Lung (tissue), 12 donors: ENCODE measurements around the gene P2RY4. TPM values are rescaled to one million over a fixed set of nuclear protein-coding genes. Genes with fewer than 3 reads are reported as not detected.

ENCODE experiments used
- ATAC-seq: fragments of 200-7000 bp; cut with Tn5 transposase; one replicate; pipeline ENCODE4 v1.9.1; 2020; ENCODE audit warnings: moderate number of reproducible peaks; ENCODE audit not compliant: insufficient read depth, low FRiP score
- DNase-seq, 3 donors: peaks; one replicate each; pipeline ENCODE4 v3.0.0-alpha.2; 2013 to 2017
- H3K27ac ChIP-seq, 2 donors: one replicate each; pipeline ENCODE4 v1.5.1; 2013; ENCODE audit warnings: mild to moderate bottlenecking in 2 of 2, moderate library complexity in 2 of 2, control low read depth in 1 of 2, inconsistent platforms in 1 of 2, low read depth in 1 of 2, low read length in 1 of 2
- H3K27me3 ChIP-seq, 3 donors: one replicate each; pipeline ENCODE4 v1.5.1; 2013; ENCODE audit warnings: low read length in 2 of 3; ENCODE audit not compliant: control insufficient read depth in 3 of 3, insufficient read depth in 3 of 3
- H3K36me3 ChIP-seq, 4 donors: one replicate each; pipeline ENCODE4 v1.5.1; 2013; ENCODE audit warnings: low read length in 4 of 4, mild to moderate bottlenecking in 1 of 4, moderate library complexity in 1 of 4; ENCODE audit not compliant: control insufficient read depth in 4 of 4, insufficient read depth in 4 of 4
- H3K4me1 ChIP-seq, 5 donors: one replicate each; pipeline ENCODE4 v1.5.1; 2013; ENCODE audit warnings: low read length in 5 of 5, mild to moderate bottlenecking in 2 of 5, moderate library complexity in 1 of 5; ENCODE audit not compliant: control insufficient read depth in 5 of 5, insufficient read depth in 5 of 5
- H3K4me3 ChIP-seq: one replicate; pipeline ENCODE4 v1.5.1; 2013; ENCODE audit warnings: mild to moderate bottlenecking, control low read depth, moderate library complexity
- H3K9ac ChIP-seq, 2 donors: one replicate each; pipeline ENCODE4 v1.5.1; 2013; ENCODE audit warnings: low read length in 2 of 2, control low read depth in 1 of 2; ENCODE audit not compliant: insufficient read depth in 1 of 2
- H3K9me3 ChIP-seq, 4 donors: one replicate each; pipeline ENCODE4 v1.5.1; 2013; ENCODE audit warnings: low read length in 3 of 4, mild to moderate bottlenecking in 1 of 4, moderate library complexity in 1 of 4; ENCODE audit not compliant: control insufficient read depth in 4 of 4, insufficient read depth in 3 of 4
- WGBS, 2 donors: extraction: QIAGEN DNeasy Blood & Tissue Kit; methylation state at CpG; one replicate each; pipeline ENCODE4 v1.1.7; 2013; 5-methylcytosine and 5-hydroxymethylcytosine counted together
- polyA plus RNA-seq, 2 donors: library from polyadenylated mRNA; stranded (reverse); fragments of 200-250 nt; gene quantifications; one replicate each; pipeline ENCODE4 v1.2.1, GENCODE V29; 2013
- total RNA-seq, 2 donors: library from RNA; depleted of rRNA in 1 of 2; stranded (reverse); fragments of >200 nt in 1 of 2; gene quantifications; one replicate each; pipeline ENCODE4 v1.2.1, GENCODE V29; 2014 to 2021
- TF ChIP-seq, protein P1 (sequence below): IDR thresholded peaks from 2 replicates; pipeline ENCODE4 v1.5.1; 2012; ENCODE audit warnings: mild to moderate bottlenecking; ENCODE audit errors: control extremely low read depth, extremely low read depth
- donor health status: control.
- donor health status: control.
- donor health status: Bipolar disorder and iron deficiency.
- donor health status: healthy.
- donor health status: DM: yes; HTN: yes; CAD: no.

The P2RY4 gene
- total and polyA plus RNA-seq, 4 donors, result 0.06 to 1.3 (median 0.22) TPM

DNA sequence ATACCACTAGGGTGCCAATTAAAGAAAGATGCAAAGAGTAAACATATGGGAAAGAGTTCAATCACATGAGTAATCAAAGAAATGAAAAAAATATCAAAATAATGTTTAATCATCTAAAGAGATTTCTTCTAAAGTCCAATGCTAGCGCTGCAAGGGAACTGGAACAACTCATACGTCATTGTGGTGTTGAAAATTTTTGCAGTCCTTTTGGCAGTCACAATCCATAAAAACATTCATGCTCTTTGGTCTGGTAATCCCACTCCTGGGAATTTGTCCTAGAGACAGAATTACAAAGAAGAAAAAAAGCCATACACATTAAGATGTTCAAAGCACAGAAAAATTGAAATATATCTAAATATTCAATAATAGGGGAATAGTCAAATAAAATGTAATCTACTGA, 4.6 kb downstream of the P2RY4 start:
- no peak overlapping the region for H3K4me3 ChIP-seq
- TF ChIP-seq, protein P1, sequence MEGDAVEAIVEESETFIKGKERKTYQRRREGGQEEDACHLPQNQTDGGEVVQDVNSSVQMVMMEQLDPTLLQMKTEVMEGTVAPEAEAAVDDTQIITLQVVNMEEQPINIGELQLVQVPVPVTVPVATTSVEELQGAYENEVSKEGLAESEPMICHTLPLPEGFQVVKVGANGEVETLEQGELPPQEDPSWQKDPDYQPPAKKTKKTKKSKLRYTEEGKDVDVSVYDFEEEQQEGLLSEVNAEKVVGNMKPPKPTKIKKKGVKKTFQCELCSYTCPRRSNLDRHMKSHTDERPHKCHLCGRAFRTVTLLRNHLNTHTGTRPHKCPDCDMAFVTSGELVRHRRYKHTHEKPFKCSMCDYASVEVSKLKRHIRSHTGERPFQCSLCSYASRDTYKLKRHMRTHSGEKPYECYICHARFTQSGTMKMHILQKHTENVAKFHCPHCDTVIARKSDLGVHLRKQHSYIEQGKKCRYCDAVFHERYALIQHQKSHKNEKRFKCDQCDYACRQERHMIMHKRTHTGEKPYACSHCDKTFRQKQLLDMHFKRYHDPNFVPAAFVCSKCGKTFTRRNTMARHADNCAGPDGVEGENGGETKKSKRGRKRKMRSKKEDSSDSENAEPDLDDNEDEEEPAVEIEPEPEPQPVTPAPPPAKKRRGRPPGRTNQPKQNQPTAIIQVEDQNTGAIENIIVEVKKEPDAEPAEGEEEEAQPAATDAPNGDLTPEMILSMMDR, result no peak
- peaks cover 0 to 2% (median 0%) of the 10 kb centered on the region in 4 donors for H3K36me3 ChIP-seq
- no peaks in the 10 kb centered on the region for H3K4me1 ChIP-seq
- no peak for DNase-seq
- H3K27ac ChIP-seq, result no peak overlapping the region
- ATAC-seq, result no peak
- peaks cover 0 to 2% (median 0%) of the 10 kb centered on the region in 4 donors for H3K9me3 ChIP-seq
- no peaks in the 10 kb centered on the region for H3K27me3 ChIP-seq
- H3K9ac ChIP-seq, result no peak overlapping the region
- WGBS, 2 donors, result 76 to 90% methylated on average over 2 of the region's 2 CpGs

DNA sequence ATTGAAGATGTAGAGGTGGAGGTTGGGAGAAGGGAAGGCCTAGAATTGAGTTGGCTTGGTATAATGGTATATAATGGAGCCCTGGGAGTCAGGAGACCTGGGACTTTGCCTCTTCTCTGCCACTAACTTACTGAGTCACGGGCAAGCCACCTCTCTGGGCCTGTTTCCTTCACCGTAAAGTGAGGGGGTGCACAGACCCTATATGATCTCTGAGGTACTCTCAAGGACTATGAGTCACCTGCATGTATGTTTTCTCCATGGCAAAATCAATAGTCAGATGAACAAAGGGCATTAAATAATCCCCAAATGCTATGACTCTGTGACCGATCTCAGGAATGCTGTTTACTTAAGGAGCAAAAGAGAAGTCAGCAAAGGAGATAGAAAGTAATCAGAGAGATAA, 5.1 kb downstream of the P2RY4 start:
- DNase-seq, result no peak
- H3K36me3 ChIP-seq, result peaks cover 0 to 2% (median 0%) of the 10 kb centered on the region in 4 donors
- H3K27ac ChIP-seq, result no peak overlapping the region
- H3K27me3 ChIP-seq, result no peaks in the 10 kb centered on the region
- TF ChIP-seq, protein P1, result no peak
- H3K4me1 ChIP-seq, result no peaks in the 10 kb centered on the region
- H3K9me3 ChIP-seq, result peaks cover 0 to under 1% (median 0%) of the 10 kb centered on the region in 4 donors
- H3K4me3 ChIP-seq, result no peak overlapping the region
- 88 to 93% methylated on average over 3 of the region's 3 CpGs for WGBS, 2 donors
- no peak for ATAC-seq
- H3K9ac ChIP-seq, result no peak overlapping the region

DNA sequence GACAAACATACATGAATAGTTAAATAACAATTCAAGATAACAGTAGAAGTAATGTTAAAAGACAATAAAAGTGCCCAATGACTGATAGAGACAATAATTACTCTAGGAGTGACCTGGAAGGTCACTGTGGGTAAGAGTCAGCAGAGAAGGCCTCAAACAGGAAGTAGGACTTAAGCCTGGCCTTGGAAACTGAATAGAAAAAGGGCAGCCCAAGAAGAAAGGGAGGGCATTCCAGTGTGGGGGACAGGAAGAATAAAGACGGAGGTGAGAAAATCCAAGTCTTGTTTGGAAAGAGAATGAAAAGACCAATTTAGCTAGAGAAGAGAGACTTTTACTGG, 6.0 kb downstream of the P2RY4 start:
- no peaks in the 10 kb centered on the region for H3K9me3 ChIP-seq
- DNase-seq (no peak), ATAC-seq (no peak)
- no peak overlapping the region for H3K9ac ChIP-seq
- H3K36me3 ChIP-seq, result peaks cover 0 to 2% (median 0%) of the 10 kb centered on the region in 4 donors
- H3K4me3 ChIP-seq, result no peak overlapping the region
- no peak overlapping the region for H3K27ac ChIP-seq
- TF ChIP-seq, protein P1, result no peak
- H3K4me1 ChIP-seq, result no peaks in the 10 kb centered on the region
- H3K27me3 ChIP-seq, result no peaks in the 10 kb centered on the region
- WGBS, 2 donors, result 64 to 93% methylated on average over 1 of the region's 1 CpG

DNA sequence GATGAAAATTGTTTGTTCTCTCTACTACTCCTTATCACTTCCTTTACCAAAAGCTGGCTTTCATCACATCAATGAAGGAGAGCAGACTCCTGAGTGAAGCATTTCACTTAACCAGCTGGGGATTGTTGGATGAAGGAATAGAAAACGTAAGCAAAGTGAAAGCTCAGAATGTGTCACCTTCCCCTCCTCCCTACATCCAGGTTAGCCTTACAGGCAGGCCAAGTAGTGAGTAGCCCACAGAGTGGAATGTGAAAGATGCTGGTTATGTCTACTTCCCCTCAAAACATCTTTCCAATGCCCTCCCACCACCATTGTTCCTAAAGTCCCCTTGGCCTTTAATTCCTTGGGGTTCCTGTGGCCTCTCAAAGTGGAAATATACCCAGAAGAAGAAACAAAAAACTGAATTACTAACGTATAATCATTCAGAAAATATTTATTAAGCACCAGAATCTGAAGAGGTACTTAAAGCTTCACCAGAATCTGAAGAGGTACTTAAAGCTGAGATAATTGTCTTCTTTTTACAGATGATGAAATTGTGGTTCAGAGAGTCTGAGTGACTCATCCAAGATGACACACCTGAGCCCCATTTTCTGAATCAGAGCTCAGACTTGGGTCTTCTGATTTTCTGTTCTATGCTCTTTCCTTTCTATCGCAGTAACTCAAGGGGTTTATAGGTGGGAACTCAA, 6.5 kb downstream of the P2RY4 start:
- no peaks in the 10 kb centered on the region for H3K9me3 ChIP-seq
- TF ChIP-seq, protein P1, result no peak
- no peaks in the 10 kb centered on the region for H3K4me1 ChIP-seq
- no peak overlapping the region for H3K27ac ChIP-seq
- no peak overlapping the region for H3K9ac ChIP-seq
- WGBS, 2 donors, result 69 to 87% methylated on average over 3 of the region's 3 CpGs
- no peaks in the 10 kb centered on the region for H3K27me3 ChIP-seq
- DNase-seq (no peak), ATAC-seq (no peak)
- H3K36me3 ChIP-seq, result no peaks in the 10 kb centered on the region
- H3K4me3 ChIP-seq, result no peak overlapping the region
